NCI-H446 (cell line): ENCODE results near the gene ALDH18A1.
"Not testable (repeated sequence)": the region's sequence is repeated elsewhere in the genome, so short reads cannot be mapped to it uniquely, and the experiment has no call there.

ENCODE experiments used
- DNase-seq, 2 experiments: peaks; one replicate each; lab custom pipeline; 2025; lab: John Stamatoyannopoulos, UW

ALDH18A1 gene

GRCh38 chr10:95650232-95650631, 6.3 kb downstream of the ALDH18A1 start:
- DNase-seq, result no peak

- no peak for DNase-seq
Observed at GRCh38 chr10:95648138-95648537, 8.4 kb downstream of the ALDH18A1 start.

GRCh38 chr10:95646160-95646559, 10.4 kb downstream of the ALDH18A1 start:
- DNase-seq, result no peak

GRCh38 chr10:95644901-95645300, 11.6 kb downstream of the ALDH18A1 start:
- DNase-seq, result no peak

GRCh38 chr10:95640891-95641315, 15.6 kb downstream of the ALDH18A1 start:
- no peak for DNase-seq

GRCh38 chr10:95637911-95638310, 18.6 kb downstream of the ALDH18A1 start:
- no peak for DNase-seq

- no peak for DNase-seq
Observed at GRCh38 chr10:95637140-95637539, 19.4 kb downstream of the ALDH18A1 start.

GRCh38 chr10:95635319-95635733, 21.2 kb downstream of the ALDH18A1 start:
- DNase-seq, result no peak

GRCh38 chr10:95628786-95629185, 27.7 kb downstream of the ALDH18A1 start:
- DNase-seq, result no peak

- DNase-seq, result no peak
Observed at GRCh38 chr10:95626500-95626899, 30.0 kb downstream of the ALDH18A1 start.

GRCh38 chr10:95620415-95620814, 36.1 kb downstream of the ALDH18A1 start:
- DNase-seq, result not testable (repeated sequence)

GRCh38 chr10:95618101-95618500, 38.4 kb downstream of the ALDH18A1 start:
- DNase-seq, result no peak

- no peak for DNase-seq
Observed at GRCh38 chr10:95616446-95616845, 40.1 kb downstream of the ALDH18A1 start.

- no peak for DNase-seq
Observed at GRCh38 chr10:95613330-95613729, 43.2 kb downstream of the ALDH18A1 start.

GRCh38 chr10:95610727-95611126, 45.8 kb downstream of the ALDH18A1 start:
- no peak for DNase-seq

GRCh38 chr10:95606922-95607321, 49.6 kb downstream of the ALDH18A1 start:
- no peak for DNase-seq

- no peak for DNase-seq
Observed at GRCh38 chr10:95605163-95605562, 51.3 kb downstream of the ALDH18A1 start.

- DNase-seq, result no peak
Observed at GRCh38 chr10:95604630-95605029, 51.9 kb downstream of the ALDH18A1 start.

- no peak for DNase-seq
Observed at GRCh38 chr10:95602382-95602781, 54.1 kb downstream of the ALDH18A1 start.

GRCh38 chr10:95601116-95601719, 55.3 kb downstream of the ALDH18A1 start:
- peak; percentile 43 to 78 for DNase-seq

GRCh38 chr10:95600158-95600557, 56.4 kb downstream of the ALDH18A1 start:
- DNase-seq, result no peak

- DNase-seq, result no peak
Observed at GRCh38 chr10:95597788-95598187, 58.7 kb downstream of the ALDH18A1 start.

GRCh38 chr10:95588025-95588424, 68.5 kb downstream of the ALDH18A1 start:
- DNase-seq, result no peak

GRCh38 chr10:95579835-95580535, 76.5 kb downstream of the ALDH18A1 start:
- no peak for DNase-seq
